Medulla oblongata (tissue), 1 donor: ENCODE data around the gene GTPBP3.
A peak's percentile ranks its signal among the peaks of the same experiment; 100 is the strongest.

Experiments
- DNase-seq: peaks from one replicate; pipeline ENCODE4 v3.0.0-alpha.2; 2015; ENCODE audit errors: extremely low spot score

GTPBP3 gene

GRCh38 chr19:17309198-17309964 lies 28.0 kb upstream of the GTPBP3 start, which contains the start of gene DDA1:
Gene DDA1 (plus strand): TSS chr19:17309563. CDS start chr19:17309655, 92 bp downstream.
- peak; percentile 100 for DNase-seq

GRCh38 chr19:17309965-17310461 lies 27.3 kb upstream of the GTPBP3 start:
- no peak for DNase-seq

DNA sequence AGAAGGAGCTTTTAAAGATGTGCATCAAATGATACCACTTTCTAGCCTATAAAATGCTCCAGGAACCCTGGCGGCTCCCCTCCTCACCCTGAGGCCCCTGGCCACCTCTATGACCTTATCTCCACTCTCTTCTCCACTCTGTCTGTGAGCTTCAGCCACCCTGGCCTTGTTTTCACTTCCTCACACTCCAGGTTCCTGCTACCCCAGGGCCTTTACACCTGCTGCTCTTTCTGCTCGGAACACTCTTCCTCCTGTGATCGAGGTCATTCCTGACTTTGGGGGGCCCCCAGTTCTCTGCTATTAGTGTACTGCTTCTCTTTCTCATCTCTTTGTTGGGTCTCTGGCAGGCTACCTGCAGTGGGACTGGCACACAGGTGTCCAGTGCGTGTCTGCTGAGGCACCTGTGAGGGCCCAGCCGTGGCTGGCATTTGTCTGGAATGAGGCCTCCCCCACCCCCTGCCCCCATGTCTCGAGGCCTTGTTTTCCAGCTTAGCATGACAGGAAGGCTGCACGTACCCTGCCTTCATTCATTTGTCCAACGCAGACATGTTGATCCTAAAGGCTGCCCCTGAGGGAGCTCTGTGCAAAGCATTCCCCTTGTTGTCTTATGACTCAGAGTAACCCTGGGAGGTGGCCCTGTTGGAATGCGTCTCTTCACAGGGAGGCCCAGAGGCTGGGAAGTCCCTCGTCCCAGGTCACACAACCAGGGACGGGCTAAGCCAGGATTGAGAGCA lies 25.7 kb upstream of the GTPBP3 start:
- no peak for DNase-seq

DNA sequence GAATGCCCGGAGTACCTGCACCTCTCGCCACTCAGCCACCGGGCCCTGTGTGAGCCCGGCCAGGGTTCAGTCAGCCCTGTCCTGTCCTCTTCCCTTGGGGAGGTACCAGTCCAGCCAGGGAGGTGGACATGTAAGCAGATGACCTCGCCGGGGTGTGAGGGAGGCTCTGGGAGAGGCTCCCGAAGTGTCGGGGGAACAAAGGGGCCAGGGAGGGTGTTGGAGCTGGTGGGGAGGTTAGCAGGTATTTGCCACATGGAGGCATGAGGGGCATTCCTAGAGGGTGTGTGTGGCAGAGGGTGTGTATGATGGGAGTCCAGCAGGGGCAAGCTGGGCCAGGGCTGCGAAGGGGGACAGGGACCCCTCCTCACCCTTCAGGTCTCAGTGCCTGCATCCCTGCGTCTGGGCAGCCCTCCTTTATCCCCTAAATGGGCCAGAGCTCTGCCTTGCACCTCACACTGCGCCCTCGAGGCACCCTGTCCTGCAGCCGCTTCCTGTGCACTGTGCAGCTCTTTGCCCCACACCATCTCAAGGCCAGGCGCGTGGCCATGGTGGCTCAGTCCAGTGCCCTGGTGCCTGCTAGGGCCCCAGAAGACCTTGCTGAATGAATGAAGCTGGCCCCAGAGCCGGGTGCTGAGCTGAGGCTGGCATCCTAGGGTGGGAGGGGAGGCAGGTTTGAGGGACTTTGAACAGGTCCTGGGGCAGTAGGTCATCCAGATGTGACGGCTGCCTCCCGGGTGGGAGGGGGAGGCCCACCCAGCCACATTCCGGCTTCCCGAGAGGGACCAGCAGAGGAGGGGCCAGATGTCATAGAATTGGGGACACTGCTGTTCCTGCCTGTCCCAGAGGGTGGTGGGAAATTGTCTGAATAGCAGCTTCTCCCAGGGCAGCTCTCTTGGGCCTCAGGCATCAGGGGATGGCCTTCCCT lies 24.9 kb upstream of the GTPBP3 start:
- DNase-seq, result no peak

- no peak for DNase-seq
Observed at GRCh38 chr19:17314007-17314593, 23.3 kb upstream of the GTPBP3 start.

DNA sequence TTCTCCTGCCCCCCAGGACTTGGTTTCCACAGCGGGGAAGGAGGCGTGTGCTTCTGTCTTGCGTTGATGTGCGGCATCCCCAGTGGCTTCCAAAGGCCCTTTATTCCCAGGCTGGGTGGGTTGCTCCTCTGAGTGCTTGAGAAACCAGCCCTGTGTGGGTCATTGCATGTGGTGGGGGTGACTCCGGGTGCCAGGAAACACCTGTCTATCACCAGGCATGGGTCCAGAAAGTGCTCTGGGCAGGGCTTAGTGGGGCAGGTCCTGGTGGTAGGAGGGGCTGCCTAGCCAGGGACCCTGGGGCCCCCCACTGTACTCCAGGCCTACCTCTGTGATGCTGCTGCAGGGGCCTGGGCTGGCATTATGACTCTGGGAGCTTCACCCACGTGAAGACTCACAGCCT lies 18.4 kb upstream of the GTPBP3 start:
- no peak for DNase-seq

DNA sequence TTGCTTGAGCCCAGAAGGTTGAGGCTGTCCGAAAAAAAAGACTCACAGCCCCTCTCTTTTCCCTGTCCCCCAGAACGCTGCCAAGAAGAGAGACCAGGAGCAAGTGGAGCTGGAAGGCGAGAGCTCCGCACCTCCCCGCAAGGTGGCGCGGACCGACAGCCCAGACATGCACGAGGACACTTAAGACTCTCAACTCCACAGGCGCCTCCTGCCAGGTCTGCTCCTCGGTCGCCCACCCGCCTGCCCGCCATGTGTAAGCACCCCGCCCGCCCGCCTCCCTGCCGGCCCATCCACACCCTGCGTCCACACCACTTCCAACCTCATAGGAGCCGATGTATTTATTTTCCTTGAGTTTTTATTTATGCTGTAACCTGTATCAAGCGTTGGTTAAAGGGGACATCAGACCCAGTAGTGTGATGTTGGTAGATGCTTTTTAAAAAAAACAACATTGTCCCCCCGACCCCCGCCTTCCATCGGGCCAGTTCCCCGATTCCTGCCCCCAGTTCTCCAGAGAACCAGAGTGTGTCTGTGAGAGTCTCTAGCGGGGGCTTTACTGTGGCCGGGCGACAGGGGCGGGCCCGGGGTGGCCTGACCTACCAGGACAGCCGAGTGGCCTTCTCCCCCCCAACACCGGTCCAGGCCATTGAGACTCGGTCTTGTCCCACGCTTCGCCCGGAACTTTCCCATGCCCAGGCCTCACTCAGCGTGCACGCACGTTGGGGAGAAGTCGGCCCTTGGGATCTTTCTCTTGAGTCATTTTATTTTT lies 17.7 kb upstream of the GTPBP3 start:
- no peak for DNase-seq

DNA sequence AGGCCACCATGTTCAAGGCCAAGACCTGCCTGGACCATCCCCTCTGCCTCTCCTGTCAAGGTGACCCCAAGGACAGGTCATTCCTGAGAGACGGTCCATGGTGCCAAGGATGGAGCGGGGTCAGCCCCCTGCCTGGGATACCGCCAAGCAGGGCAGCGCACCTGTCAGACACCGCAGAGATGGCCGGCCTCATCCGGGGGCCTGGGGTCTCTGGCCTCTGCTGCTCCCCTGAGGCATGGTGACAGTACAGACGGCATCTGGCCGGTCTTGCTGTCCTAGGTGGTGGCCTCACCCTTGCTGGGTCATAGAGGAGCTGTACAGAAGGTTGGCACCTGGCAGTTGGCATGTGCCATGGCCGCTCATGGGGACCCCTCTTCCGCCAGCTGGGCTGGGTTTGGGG lies 16.9 kb upstream of the GTPBP3 start:
- DNase-seq, result no peak

DNA sequence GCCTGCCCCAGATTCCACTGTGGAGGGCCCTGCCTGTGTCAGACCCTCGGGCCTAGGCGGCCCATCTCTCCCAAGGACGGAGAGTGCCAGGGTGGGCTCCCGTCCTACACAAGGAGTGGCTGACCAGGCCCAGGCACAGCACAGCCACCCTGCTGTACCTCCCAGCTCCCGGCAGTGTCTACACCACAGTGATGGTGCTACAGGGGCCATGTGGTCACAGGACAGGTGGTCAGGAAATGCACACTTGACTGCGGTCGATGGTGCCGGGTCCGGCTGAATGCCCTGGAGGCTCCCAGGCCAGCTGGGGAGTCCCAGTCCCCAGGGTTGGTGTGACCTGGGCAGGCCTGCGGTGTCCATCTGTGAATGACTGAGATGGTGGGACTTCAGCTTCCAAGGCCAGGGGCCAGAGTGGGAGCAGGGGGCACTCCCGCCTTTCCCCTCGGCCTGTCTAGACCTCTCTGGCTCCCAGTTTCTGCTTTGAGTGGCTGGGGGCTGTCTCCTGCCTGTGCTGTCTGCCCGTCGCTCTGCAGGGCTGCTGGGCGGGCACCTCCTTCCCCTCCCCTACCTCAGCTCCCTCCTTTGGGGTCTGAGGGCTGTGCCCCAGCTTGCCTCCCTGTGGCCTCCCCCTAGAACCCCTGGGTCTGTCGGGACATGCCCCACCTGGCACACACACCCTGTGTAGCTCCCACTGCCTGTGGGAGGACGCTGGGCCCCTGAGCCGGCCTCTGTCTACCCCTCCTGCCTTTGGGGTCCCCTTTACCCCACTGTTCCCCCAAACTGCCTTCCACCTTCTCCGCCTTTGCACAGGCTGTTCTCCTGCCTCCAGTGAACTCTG lies 15.5 kb upstream of the GTPBP3 start:
- no peak for DNase-seq

DNA sequence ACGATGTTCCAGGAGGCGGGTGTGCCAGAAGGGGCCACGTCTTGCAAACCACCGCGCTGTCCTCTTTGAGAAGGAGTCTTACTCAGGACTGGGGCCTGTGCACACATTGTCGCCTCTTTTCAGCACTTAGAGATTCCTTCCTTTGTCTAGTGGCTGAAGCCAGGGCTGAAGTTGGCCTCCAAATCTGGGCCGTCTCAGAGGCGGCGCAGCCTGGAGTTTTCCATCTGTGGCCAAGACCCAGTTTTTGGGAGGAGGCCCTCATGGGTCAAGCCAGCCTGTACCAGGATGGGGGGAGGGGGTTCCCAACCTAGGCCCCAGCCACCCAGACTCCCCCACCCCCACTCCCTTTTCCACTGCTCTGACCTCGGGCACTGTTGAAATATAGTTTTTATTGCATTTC lies 14.5 kb upstream of the GTPBP3 start:
- DNase-seq, result peak; percentile 63

DNA sequence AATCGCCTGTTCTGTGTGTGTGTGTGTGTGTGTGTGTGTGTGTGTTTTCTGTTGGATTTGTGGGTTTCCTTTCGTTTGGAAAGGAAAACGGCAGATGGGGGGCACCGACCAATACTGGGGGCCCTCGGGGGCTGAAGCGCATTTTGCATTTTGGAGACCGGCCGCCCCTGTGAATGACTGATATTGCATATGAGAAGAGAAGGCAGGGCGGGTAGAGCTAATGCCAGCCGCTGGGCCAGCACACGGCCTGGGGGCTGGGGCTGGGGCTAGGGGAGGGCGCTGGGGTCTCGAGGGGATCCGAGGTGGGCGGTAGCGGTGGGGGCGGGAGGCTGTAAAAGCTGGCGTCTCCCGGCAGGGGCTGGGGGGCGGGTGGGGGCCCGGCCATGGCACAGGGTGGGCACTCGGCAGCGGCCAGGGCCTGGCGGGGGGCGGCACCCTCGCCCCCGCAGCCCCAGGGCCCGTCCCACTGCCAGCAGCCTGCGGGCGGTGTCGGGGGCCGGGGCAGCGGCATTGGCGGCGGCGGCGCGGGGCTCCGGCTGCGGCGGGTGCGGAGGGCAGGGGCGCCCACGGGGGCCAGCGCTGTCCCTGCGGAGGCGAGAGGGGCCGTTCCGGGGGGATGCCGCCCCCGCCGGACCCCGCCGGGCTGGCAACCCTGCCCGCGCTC lies 13.9 kb upstream of the GTPBP3 start:
- DNase-seq, result no peak

DNA sequence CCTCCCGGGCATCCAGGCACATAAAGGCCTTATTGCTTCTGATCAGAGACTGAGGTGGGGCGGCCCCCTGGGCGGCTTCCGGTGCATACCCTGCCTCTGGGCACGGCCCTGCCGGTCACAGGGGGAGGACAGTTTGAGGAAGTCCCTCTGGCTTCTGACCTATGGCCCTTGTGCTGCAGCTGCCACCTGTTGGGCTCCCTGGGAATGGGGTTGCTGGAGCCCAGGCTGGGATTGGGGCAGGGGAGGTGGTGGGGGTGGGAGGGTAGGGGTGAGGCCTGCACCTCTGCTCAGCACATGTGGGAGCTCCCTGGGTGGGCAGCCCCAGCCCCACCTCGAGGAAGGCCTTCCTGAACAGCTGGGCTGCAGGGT lies 13.4 kb upstream of the GTPBP3 start:
- no peak for DNase-seq

DNA sequence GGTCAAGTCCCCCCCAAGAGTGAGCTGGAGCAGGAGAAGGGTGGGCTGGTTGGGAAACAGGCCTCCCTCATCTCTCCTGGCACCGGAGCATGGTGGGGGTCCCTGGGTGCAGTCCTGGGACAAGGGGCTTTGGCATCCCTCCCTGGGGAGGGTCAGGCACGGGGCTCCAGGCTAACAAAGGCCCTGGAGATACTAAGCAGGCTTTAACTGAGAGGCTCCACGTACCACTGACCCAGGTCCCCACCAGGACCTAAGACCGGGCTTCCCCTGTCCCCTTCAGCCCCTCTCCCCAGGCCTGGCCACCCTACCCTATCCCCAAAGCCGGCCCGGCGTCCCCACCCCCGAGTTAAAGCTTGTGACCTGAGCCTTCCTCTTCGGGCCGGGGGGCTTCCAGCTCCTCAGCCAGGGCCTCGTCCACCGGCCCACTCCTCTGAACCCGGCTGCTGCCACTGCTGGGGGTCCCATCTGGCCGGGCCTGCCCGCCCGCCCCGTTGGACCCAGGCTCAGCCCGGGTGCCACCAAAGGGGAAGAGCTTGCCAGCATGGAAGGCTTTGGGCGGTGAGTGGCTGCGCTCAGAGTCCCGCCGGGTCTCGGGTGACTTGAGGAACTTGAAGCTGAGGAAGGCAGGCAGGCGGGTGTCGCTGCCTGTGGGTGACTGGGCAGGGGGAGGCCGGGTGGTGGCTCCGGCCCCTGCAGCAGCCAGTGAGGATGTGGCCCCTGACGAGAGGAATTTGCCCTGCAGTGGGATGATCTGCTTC lies 12.8 kb upstream of the GTPBP3 start:
- DNase-seq, result no peak

DNA sequence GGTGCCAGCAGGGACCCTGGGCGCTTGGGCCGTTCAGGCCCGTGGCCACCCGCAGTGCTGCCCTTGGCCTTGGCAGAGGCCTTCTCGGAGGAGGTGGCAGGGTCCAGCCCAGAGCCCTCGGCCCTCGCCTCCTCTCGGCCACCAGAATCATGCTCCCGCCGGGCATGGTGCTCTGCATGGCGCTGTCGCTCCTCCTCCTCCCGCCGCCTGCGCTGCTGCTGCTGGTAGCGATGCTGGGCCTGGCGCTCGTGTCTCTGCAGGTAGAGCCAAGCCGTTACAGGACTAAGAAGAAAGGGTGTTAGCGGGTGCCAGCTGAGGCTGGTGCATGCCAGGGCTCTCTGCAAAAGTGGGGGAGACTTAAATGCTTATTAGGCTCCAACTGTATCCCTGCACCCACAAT lies 12.2 kb upstream of the GTPBP3 start:
- no peak for DNase-seq

GRCh38 chr19:17325881-17326594 lies 11.3 kb upstream of the GTPBP3 start:
- peak; percentile 88 for DNase-seq

GRCh38 chr19:17326595-17326966 lies 10.8 kb upstream of the GTPBP3 start:
- DNase-seq, result no peak

DNA sequence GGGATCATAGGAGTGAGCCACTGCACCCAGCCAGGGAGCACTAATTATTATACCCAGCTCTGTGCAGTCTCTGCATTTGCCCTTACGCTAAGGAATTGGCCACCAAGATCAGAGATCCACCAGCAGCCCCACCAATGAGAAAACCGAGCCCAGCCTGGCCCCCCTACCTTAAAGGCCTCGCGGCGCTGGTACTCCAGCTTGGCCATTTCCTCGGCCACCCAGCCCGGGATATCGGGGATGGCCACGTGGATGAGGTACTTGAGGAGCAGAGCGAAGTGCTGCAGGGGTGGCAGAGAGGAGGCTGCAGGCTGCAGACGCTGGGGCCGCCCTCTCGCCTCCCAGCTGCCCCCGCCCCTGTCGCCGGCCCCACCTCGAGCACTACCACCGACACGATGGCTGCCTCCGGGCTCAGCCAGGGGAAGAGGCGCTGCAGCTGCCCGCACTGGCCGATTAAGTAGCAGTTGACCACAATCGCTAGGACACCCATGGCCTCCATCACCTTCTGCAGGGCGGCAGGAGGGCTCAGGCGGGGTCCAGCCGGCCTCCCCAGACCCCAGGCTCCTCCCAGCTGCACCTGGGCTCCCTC lies 10.2 kb upstream of the GTPBP3 start:
- no peak for DNase-seq
